CD4-positive, alpha-beta T cell treated with Interleukin-15 for 4 hours (primary cell): ENCODE results near the gene SEMA3C.

Experiments used
- DNase-seq: peaks from one replicate; pipeline ENCODE4 v3.0.0-alpha.2; 2020; ENCODE audit warnings: low spot score

The SEMA3C gene

DNA sequence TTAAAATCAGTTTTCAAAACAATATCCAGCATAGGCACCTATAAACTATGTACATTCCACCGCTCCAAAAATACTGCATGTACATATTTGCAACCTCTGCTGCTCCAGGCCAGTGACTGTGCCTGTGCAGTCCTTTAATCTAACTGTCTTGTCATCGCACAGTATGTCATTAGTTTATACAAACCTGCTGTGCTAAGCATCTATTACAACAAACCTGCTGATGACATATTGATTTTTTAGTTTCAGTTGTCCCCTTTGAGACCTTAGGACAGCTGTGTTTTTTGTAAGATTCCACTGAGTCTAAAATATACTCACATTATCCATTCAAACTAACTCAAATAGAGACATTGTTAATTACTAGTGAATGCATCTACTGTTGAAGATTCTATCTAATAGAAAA is 33.1 kb downstream of the SEMA3C start:
- DNase-seq, result no peak

DNA sequence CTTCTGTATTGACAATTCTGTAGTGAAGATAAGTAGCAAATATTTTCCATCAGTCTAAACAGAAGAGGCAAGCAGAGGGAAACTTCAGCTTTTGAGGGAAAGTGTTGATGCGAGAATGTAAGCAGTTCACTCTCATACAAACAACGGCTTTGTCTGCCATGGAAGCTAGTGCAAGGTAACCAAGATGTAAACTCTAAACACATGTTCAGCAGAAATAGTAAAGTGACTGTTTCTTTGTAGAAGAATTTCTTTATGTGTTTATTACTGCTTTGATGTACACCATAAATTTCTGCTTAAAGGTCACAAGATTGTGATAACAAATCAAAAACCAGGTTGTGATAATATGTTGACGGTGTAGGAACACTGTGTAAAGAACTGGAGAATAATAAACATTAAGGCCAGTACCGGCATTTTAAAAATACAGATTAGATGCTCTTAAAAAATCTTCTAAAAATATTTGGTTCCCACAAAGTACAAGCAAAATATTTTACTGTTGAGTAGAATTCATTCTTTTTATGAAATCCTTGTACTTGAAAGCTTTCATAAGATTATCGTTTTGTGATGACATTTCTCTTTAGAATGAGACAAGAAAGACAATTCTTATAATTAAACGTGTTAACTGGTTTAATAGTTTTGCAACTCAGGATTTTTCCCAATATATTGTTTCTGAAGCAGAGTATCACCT is 34.2 kb downstream of the SEMA3C start:
- no peak for DNase-seq

DNA sequence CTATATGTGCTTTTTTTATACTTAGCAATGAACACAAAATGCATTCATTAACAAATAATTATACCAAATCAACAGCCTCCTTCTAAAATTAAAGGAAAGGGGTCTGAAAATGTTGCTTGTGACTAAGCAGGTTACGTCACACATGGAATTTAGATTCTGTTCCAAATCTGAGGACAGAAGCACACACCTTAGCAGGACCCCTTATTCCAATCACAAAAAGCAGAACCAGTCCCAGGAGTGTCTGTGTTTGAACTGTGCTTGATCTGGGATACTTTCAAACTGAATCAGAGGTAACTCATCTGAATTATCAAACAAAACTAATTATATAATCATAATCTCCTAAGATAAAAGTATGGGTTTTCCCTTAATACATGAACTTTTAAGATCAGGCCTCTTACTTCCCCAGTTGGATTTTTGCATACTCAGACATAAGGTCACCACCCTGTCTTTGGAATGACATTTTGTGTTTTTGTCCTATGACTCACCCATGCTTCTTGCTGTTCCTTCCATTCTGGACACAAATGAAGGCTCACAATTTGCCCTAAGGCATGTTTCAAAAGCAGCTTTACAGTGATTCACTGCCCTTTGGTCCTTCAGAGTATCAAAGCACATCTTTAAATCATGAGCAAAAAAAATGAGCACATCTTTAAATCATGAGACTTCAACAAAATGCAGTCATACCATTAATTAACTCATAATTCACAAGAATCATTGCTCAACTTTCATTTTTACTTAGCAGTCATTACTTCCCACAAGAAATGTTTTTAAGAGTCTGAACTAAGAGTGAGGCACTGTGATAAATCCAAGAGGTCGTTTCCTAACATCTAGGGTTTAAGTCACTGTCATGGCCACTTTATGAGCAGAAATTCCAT is 35.5 kb downstream of the SEMA3C start:
- no peak for DNase-seq

DNA sequence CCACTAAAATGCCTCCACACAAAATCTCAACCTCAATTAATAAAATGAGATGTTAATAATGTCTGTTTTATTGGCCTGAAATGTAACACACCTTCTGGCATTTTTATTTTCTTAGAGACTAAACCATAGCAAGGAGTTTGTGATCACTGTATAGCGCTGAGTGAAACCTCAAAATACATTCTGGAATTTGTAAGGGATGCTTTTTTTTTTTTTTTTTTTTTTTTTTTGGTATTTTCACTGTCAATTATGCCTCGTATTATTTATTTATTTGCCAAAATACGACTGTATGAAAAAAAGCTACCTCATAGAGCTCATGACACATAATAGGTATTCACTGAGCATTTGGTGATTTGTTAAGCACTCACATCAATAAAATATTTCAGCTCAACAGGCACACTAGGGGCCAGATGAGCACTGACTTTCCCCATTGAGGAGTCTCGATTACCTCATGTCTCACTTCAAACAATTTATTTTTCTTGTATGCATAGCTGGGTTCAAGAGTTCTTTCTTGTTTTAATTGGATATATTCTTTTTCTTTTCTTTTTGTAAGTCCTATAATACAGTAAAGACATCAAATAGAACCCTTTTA is 36.5 kb downstream of the SEMA3C start:
- DNase-seq, result no peak

DNA sequence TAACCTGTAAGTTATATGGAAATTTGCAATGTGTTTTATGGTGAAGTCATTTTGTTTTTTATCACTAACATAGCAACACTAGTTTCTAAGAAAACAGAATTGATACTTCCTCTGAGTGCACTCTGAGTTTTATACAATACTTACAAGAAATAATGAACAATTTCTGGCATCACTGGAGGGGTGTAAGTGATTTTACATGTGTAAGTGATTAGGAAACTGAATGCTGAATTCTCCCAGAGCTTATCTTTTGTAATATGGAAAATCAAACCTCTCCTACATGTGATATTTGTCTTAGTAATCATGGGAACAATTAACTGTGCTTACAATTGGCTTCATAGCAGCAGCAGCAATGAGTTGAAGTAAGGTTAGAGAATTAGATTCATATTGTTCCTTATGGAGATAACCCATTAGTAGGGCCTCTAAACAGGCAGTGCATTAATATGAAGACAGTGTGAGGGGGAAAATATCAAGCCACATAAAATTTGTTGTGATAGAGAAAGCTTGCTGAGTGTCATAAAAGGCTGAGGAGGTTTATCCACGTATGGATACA is 37.4 kb downstream of the SEMA3C start:
- no peak for DNase-seq

DNA sequence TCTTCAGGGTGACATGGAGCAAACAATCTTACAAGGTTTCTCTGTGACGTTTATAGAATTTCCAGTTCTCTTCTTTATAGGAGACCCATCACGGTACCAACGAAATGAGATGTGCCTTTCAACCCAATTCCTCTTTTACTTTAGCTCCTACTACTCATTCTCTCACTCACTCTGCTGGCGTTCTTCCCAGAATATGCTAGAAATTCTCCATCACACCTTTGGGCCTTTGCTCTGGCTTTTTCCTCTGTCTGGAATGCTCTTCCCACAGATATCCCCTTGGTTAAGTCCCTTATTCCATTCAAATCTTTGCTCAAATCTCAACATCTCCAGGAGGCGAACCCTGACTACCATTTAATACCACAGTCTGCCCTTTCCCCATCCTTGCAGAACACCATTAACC is 39.0 kb downstream of the SEMA3C start:
- no peak for DNase-seq

DNA sequence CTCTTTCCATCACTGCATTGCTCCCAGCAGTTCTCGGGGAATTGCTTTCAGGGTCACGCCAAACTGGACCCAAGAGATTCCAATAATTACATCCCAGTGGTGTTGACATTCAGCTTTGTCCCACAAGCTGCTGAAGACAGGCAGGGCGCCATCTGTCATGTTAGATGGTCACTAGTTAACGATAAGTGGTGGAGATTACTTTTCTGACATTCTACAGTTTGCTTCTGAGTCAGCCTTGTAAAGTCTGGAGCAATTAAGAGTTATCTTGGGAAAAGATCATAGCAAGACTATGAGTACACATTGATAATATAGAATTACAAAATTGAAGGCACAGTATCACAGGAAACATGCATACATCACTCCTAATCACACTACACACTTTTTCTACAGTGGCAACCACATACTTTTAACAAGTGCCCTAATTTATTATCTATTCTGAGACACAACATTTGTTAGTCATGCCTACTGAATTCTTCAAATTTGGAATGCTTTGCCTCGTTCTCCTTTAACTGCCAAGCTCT is 41.9 kb downstream of the SEMA3C start:
- no peak for DNase-seq

DNA sequence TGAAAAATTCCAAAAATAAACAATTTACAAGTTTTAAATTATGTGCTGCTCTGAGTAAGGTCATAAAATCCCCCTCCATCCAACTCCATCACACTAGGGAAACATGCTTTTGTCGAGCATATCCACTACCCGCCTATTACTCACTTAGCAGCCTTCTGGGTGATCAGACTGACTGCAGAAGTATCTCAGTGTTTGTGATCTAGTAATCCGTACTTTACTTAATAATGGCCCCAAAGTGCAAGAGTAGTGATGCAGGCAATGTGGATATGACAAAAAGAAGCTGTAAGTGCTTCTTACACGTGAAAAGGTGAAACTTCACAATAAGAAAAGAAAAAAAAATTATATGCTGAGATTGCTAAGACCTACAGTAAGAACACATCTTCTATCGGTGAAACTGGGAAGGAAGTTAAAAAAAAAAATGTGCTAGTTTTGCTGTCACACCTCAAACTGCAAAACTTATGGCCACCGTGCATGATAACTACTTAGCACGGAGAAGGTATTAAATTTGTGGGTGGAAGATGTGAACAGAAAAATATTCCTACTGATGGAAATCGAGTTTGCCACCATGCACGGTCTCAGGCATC is 43.2 kb downstream of the SEMA3C start:
- no peak for DNase-seq

DNA sequence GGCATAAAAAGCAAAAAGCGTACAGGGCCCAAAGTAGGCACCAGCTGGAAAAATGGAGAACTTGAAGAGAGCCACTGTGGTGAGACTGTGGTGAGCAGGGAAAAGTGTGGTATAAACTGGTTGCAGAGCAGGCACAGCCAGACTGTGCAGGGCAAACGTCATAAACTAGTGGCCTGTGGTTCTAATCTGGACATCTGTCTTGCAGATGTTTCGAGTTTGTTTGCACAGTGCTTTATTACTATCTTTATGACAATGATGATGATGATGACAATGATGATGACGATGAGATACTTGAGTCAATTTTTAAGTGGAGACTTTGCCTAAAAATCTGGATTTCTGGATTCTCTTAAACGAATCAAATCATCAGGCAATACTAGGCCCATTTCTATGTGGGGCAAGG is 45.7 kb downstream of the SEMA3C start:
- DNase-seq, result no peak

DNA sequence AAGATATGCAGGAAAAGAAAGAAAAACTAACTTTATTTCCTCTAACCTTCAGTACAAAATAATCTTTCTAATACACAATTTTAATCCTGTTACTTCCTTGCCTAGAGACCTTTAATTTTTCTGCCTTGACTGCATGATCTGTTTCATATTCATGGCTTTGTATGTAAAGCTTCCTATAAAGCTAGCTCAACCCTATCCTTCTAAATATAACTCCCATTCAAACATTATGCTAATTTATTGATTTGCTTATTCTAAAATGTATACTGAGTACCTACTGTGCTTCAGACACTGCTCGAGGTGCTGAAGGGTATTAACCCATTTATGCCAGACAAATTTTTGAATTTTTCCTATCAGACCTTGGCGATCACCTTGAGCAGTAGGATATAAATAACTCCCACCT is 47.6 kb downstream of the SEMA3C start:
- no peak for DNase-seq

DNA sequence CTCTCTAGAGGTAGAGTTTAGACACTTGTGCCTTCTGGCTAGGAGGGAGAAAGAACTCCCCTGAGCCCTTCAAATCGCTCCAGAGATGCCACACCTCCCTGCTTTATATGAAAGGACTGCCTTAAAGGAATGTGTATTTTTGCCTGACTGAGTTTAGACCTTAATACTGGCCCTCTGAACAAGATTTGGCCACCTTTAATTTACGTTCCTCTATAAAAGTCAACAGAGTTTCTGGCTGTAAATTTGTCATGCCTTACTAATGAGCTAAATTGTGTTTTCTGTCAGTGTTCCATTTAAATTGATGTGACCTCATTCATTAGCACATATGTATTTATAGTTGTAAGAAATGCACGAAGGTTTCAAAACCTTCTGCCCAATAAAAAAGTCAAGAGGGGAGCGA is 48.0 kb downstream of the SEMA3C start:
- DNase-seq, result no peak

DNA sequence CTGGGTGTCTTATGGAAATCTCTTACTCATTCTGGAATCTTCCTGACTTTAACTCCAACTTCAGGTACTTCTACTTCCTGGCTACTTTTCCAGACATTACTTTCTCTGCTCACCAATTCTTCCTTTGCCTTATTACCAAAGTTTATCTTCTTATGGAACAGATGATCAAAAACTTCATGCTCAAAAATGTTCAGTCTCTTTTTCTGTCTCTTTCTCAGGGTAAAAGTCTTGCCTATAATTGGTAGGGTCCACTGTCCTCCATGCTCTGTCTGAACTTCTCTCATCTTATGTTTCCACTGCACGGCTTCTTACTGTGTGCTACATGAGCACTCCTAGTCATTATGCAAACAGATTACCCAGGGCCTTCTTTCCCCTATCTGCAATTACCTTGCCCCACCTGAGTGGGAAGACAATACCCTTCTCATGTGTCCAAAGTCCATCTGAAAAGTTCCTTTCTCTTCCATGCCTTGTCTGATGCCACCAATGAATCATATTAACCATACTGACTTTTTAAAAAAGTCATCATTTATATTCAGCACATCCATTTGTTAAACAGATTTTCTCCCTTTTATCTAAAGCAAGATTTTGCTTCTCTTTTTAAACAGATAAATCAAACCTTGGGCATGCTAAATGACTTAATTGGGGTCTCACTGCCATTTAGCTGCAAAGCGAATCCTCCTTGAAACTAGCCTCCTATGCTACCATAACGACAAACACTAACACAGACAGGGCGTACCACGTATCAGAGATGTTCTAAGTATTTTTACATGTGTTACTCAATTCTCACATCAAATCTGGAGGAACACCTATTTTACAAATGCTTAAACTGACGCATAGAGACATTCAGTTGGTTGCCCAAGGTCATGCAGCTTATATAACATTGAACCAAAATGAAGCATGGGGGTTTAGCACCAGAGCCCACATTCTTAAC is 48.8 kb downstream of the SEMA3C start:
- no peak for DNase-seq

DNA sequence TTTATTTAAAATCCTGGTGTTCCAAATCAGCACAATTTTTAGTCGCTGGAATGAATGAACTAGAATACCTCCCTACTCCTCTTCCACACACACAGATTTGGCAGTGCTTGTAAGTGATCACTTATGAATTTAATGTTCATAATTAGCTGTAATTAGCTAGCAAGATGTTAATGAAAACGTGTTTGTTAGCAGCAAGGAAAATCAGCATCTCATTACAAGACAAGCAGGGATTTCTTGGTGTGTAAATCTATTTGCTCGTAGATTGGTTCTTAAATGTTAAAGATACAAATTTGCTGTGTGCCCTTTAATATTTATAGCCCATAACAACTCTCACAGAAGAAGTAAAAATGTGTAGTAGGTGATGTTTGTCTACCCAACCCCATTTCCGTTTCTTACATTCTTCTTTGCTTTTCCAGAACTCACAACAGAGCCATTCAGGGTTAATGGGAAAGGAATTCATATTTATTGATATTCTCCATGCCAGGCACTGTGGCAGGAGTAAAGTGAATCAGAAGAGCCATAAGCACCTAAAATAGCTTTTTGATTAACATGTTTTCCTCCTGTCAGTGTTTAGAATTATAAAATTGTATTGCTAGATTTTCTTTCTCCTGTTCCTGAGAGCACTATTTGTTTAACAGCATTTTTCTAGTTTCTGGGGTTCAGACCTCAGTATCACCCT is 49.6 kb downstream of the SEMA3C start:
- DNase-seq, result no peak

DNA sequence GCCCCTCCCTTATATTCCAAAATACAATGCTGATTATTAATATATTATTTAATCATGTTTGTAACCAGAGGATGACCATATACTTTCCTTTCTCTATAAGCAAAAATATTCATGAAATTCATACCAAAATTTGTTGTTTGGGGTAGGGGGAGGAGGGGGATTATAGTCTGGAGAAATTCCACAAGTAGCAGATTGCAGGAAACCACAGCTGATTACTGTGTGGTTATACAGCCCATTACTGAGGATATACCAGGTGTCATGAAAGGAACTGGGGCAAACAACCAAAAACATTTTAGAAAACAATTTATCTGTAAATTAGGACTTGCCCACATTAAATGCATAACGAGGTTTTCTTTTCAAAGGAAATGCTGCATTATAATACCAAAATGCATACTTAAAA is 50.3 kb downstream of the SEMA3C start:
- no peak for DNase-seq

DNA sequence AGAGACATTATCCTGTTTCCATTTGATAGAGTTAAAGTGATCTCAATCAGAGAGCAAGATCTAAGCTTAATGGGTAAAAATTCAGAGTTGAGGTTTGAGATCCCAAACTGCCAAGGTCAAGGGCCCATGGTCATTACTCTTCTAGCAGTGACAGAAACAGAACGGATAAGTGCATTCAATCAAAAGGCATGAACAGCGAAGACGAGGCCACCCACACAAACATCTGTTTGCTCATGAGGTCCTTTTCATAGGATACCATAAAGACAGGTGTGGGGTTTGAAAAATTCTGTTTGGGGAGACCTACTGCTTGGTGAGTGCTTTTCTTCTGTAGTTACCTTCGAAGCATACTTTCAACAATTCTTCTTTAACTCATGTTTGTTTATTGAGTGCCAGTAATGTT is 58.3 kb downstream of the SEMA3C start:
- DNase-seq, result no peak

DNA sequence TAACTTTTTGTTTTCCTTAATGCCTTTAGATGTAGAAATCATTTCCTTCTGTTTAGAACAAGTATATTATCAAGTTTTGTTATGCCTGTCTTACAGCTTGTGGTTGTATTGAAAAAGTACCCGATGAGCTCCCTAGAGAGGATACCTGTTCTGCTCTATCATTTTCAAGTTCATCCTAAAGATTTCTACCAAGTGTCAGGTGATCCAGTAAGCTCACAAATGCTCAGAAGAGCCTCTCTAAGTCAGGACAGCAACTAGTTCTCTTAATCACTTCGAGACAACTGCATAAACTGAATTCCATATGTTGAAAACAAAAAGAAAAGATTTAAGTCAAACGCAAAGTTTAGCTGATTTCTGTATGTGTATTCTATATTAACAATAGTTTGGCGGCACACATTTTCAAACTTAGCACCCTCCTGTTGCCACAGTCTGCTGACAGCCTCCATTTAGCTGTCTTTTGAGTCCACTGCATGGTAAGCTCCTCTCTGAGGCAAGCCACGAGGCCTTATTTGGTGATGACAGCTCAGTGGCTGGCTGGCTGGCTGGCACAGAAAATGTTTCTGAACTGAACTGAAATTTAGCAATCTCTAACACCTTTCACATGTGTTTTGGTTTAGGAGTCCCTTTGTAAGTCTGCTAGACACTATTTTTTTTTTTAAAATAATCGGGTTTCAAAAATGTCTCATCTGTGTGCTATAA is 59.4 kb downstream of the SEMA3C start:
- DNase-seq, result no peak

DNA sequence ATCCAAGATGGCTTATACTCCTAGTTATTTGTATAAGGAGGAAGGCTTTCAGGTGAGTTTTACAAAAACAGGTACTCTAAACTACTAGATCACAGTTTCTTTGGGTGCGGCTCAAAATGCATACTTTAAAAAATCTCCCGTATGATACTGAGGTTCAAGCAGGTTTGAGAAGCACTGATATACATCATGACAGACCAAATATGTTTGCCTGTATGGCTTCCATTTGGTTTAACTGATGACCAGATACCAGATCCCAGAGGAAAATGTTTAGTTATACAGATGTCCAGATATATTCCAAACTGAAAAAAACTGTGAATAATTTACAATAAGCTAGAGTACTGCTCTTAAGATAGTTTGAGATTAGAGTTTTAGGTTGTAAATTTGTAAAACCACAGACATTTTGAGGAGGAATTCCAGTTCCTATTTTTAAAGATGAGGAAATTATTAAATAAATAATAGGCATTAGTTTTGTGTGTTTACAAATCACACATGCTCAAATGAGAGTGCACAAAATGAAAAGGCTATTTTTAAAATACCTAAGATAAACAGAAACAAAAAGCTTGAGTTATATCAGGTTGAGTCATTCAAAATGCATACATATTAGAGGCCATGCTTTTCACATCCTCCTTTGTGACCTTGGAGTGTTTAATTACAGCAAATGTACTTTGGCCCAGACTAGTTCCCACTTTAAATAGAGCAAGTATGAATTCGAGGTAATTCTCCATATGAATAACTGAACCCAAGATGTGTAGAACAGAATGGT is 60.5 kb downstream of the SEMA3C start:
- no peak for DNase-seq

DNA sequence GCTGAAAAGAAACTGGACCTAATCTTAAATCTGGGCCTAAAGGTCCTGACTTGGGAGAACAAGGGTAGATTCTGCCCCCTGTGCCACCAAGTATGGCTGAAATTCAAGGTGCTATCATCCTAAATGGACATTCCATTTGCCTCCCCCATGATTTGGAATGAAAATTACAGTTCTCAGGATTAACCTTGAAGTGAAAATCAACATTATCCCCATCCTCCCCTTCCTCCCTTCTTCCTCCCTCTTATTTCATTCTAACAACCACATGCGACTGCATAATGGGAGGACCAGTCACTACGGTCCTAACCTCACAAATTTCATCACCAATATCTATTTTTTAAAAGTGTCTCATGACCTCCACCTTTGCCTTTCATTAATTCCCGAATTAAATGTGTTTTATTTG is 62.1 kb downstream of the SEMA3C start:
- DNase-seq, result no peak

DNA sequence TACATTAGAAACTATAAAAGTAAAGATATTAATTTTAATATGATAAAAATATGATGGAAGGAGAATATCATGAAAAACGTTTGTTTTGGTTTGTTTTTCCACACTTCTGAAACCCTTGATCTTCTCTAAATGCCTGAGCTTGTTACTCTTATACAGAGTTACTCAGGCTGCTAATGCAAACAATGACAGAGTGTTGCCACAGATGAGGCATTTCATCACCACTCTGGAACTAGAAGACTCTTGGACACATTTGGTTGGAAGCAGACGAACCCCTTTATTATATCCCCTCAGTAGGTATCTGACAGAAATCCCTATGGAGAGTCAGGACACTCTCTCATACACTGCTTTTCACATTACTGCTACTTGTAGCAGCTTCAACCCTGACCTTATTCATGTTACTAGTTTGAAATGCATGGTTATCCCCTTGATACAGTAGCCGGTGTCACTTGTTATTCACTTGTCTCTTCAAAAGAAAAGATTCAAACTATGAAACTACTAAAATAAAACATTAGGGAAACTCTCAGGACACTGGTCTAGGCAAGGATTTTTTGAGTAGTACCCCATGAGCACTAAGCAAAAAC is 66.9 kb downstream of the SEMA3C start:
- no peak for DNase-seq
